Measurements from ENCODE around the gene KTN1. TPM values are rescaled to one million over a fixed set of nuclear protein-coding genes. Genes with fewer than 3 reads are reported as not detected.
A peak's percentile ranks its signal among the peaks of the same experiment; 100 is the strongest.

Gene KTN1
- total RNA-seq, 1 donor from 2014 or later: 274 TPM

- DNase-seq (no peak), ATAC-seq (ENCODE audit: poor library complexity) (no peak)
- intact Hi-C loops (cut with DNase I): no loop called here
These were observed 65.1 kb downstream of the KTN1 start for GRCh38 chr14:55645145-55645544.

DNA sequence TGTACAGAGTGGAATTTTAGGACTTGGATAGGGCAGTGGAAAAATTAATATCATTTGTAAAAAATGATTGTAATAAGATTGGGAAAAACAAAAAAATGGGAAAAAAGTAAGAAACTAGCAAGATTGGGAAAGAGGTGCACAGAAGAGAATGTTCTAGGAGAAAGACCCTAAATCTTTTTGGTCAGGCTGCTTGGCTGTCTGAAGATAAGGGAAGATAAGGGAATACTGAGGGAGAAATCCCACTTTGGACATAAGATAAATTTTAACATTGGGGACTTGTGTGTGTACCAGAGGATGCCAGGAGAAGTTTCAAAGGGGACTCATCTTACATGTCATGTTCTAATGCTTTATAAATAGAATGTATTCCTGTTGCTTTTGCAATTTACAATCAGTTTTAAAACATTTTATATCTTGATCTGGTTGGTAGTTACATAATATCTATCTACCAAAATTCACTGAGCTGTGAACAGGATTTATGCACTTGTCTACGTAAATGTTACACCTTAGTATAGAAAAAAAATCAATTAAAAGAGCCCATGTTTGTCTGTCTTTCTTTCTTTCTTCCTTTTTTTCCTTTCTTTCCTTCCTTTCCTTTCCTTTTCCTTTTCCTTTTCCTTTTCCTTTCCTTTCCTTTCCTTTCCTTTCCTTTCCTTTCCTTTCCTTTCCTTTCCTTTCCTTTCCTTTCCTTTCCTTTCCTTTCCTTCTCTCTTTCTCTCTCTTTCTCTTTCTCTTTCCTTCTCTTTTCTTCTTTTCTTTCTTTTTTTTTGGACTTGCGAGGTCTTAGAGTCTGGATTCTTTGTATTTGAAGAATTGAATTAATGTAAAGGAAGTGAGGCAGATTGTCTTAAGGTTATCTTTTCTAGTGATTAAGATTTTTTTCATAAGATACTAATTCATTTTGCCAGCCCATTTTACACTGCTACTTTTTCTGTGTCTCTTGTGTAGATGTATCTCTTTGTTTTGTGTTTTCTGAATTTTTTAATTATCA is 66.1 kb downstream of the KTN1 start:
- no peak for DNase-seq
- no peak for ATAC-seq (ENCODE audit: poor library complexity)
- intact Hi-C loops (cut with DNase I): no loop called here

GRCh38 chr14:55650992-55651391 is 71.0 kb downstream of the KTN1 start:
- no peak for ATAC-seq (ENCODE audit: poor library complexity)
- intact Hi-C loops (cut with DNase I): no loop called here
- DNase-seq: no peak

- ATAC-seq (ENCODE audit: poor library complexity): no peak
- DNase-seq: no peak
- intact Hi-C loops (cut with DNase I): no loop called here
These were observed 74.2 kb downstream of the KTN1 start for GRCh38 chr14:55654243-55654642.

DNA sequence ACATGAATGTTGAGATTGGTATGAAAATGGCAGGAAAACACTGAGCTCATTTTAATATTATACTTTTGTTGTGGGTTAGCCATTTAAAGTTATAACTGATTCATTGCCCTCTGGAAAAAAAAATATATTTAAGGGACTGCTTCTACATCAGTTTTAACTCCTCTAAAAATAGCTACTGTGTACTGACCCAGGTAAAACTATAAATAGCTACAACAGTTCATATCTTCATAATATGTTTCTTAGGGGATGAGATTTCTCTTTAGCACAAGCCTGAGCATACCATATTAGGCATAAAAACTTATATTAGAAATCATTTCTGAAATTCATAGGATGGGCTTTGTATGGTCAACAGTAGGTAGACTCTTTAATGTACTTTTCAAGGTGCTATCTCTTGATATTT is 81.0 kb downstream of the KTN1 start:
- intact Hi-C loops (cut with DNase I): no loop called here
- ATAC-seq (ENCODE audit: poor library complexity): peak; percentile 67
- no peak for DNase-seq

GRCh38 chr14:55662752-55663151 is 82.7 kb downstream of the KTN1 start:
- DNase-seq (no peak), ATAC-seq (ENCODE audit: poor library complexity) (peak; percentile 80)
- intact Hi-C loops (cut with DNase I): no loop called here

- DNase-seq: no peak
- intact Hi-C loops (cut with DNase I): no loop called here
- no peak for ATAC-seq (ENCODE audit: poor library complexity)
These were observed 85.2 kb downstream of the KTN1 start for GRCh38 chr14:55665067-55665675.

- intact Hi-C loops (cut with DNase I): no loop called here
- DNase-seq (no peak), ATAC-seq (ENCODE audit: poor library complexity) (no peak)
These were observed 87.8 kb downstream of the KTN1 start for GRCh38 chr14:55667801-55668200.

GRCh38 chr14:55671641-55672040 is 91.6 kb downstream of the KTN1 start:
- ATAC-seq (ENCODE audit: poor library complexity): no peak
- intact Hi-C loops (cut with DNase I): loop anchor here (10.0 kb wide), 1 partner anchor 227 kb away; the partner anchor contains the start of gene TBPL2
- DNase-seq: no peak

DNA sequence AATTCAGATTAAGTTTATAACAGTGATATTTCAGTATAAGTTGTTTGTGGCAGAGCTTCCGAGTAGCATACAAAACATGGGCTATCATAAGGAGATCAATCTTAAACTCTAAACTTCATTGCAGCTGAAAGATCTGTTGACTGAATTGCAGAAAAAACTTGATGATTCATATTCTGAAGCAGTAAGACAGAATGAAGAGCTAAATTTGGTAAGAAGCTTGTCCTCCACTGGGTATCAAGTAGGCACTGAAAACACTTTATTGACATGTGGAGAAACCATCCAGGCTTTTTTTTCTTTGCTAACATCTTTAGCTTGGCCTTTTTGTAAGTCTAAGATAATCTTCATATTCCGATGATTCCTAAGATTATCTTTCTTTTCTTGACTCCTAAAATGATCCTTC is 93.0 kb downstream of the KTN1 start:
- no peak for ATAC-seq (ENCODE audit: poor library complexity)
- intact Hi-C loops (cut with DNase I): loop anchor here (10.0 kb wide), 1 partner anchor 228 kb away; the partner anchor contains the start of gene TBPL2
- no peak for DNase-seq

DNA sequence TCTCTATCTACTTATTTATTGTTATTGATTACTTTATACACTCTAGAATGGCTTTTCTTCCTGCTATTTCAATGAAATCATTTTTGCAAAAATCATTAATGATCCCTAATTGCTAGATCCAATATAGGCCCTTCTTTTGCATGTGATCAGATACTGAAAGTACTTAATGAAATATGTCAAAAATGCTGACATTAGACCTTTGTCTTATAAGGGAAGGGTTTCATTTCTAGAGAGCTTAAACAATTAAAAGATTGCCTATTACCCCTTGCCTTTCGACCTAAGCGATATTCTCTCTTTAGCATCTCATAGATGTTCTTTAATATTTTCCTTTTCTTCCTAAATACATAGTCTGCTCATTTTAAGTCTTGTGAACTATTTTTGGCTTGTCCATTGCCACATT is 101.1 kb downstream of the KTN1 start:
- intact Hi-C loops (cut with DNase I): no loop called here
- DNase-seq (no peak), ATAC-seq (ENCODE audit: poor library complexity) (no peak)

GRCh38 chr14:55684956-55685584 is 105.1 kb downstream of the KTN1 start:
- intact Hi-C loops (cut with DNase I): no loop called here
- no peak for DNase-seq
- ATAC-seq (ENCODE audit: poor library complexity): peak; percentile 69

- ATAC-seq (ENCODE audit: poor library complexity): no peak
These were observed 106.7 kb downstream of the KTN1 start for GRCh38 chr14:55686713-55687112.

GRCh38 chr14:55688566-55688965 is 108.6 kb downstream of the KTN1 start:
- ATAC-seq (ENCODE audit: poor library complexity): no peak
- intact Hi-C loops (cut with DNase I): no loop called here
- DNase-seq: no peak

More at GRCh38 chr14:55686713-55687112, 106.7 kb downstream of the KTN1 start:
- no peak for DNase-seq
- intact Hi-C loops (cut with DNase I): no loop called here

- no peak for DNase-seq
- intact Hi-C loops (cut with DNase I): no loop called here
- ATAC-seq (ENCODE audit: poor library complexity): no peak
These were observed 110.2 kb downstream of the KTN1 start for GRCh38 chr14:55689981-55690871.

DNA sequence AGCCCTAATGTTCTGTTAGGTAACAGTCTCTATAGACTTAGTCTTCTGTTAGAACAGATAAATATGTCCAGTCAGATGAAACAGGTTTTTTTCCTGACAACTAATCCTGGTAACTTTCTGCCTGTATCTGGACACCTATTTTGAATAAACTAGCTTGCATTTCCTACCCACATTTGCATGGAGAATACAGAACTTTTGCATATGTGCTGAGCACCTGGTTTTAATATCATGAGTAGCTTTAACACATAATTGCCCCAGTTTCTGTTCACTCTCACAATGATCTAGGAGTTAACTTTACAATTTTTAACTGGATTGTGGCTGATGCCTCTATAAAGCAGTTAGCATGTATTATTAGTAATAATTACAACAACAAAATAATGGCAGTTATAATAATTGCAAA is 111.7 kb downstream of the KTN1 start:
- intact Hi-C loops (cut with DNase I): no loop called here
- no peak for ATAC-seq (ENCODE audit: poor library complexity)
- DNase-seq: no peak

DNA sequence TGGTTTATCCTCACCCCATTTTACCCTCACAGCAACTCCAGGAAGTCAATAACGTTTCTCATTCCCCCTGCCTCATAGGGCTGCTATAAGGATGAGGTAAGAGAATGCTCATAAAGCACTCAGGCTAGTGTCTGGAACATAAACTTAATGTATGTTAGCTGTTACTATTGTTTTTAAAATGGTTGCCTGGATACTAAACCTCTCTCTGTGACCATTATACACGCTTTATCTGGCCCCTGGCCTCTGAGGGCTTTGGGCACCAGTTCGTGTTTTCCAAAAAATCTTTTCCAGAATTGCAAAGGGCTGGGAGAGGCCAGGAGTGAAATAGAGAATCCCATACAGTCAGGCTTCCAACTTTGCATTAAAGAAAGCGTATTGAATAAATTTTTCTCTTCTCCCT is 113.9 kb downstream of the KTN1 start:
- intact Hi-C loops (cut with DNase I): no loop called here
- ATAC-seq (ENCODE audit: poor library complexity): no peak

DNA sequence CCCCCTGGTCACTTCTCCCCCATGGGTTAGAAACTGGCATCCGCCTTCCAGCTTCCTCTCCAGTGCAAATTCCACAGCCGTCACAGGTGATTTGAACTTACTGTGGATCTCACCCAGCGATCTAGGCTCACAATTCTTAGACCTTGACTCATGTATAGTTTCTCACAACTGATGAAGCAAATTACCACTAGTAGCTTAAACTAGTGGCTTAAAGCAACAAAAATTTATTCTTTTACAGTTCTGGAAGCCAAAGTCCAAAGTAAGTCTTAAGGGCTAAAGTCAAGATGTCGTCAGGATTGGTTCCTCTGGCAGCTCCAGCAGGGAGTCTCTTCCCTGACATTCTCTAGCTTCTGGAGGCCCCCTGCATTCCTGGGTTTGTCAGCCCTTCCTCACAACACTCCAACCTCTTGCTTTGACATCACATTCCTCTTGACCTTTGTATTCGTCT is 117.4 kb downstream of the KTN1 start:
- intact Hi-C loops (cut with DNase I): no loop called here
- ATAC-seq (ENCODE audit: poor library complexity) (no peak), DNase-seq (no peak)

More for the DNA sequence above, 113.9 kb downstream of the KTN1 start:
- DNase-seq: no peak
